ENCODE results near the gene SLC35F3. TPM values are rescaled to one million over a fixed set of nuclear protein-coding genes. Genes with fewer than 3 reads are reported as not detected.

The SLC35F3 gene
- total and polyA plus RNA-seq, 9 donors: 0.04 to 0.69 (median 0.17) TPM; not detected in 3

GRCh38 chr1:233981042-233981675, 76.7 kb downstream of the SLC35F3 start:
- Histone ChIP-seq H3K27me3 (no peaks in the 10 kb centered on the region), H3K36me3 (no peaks in the 10 kb centered on the region), H3K4me1 (ENCODE audit: insufficient read depth) (no peaks in the 10 kb centered on the region), H3K9me3 (no peaks in the 10 kb centered on the region), H3K27ac (no peak overlapping the region), H3K4me3 (no peak overlapping the region)
- 82 to 89% (median 88%) methylated on average over 10 of the region's 10 CpGs for WGBS, 3 donors
- no peak for TF ChIP-seq POLR2A (IDR thresholded peaks at IDR 0.05)
- no peak for TF ChIP-seq EP300 (IDR thresholded peaks at IDR 0.05)
- no peak for TF ChIP-seq CTCF (IDR thresholded peaks at IDR 0.05)
- DNase-seq: no peak
- intact Hi-C loops (cut with DNase I): no loop called here

- no peak for DNase-seq
- no peak for TF ChIP-seq EP300 (IDR thresholded peaks at IDR 0.05)
- no peak for TF ChIP-seq POLR2A (IDR thresholded peaks at IDR 0.05)
- TF ChIP-seq CTCF (IDR thresholded peaks at IDR 0.05): no peak
- Histone ChIP-seq H3K4me3 (no peak overlapping the region), H3K27ac (no peak overlapping the region), H3K27me3 (no peaks in the 10 kb centered on the region), H3K9me3 (no peaks in the 10 kb centered on the region), H3K4me1 (ENCODE audit: insufficient read depth) (no peaks in the 10 kb centered on the region), H3K36me3 (no peaks in the 10 kb centered on the region)
- WGBS, 3 donors: 68 to 76% (median 75%) methylated on average over 10 of the region's 10 CpGs
- intact Hi-C loops (cut with DNase I): no loop called here
Measured at GRCh38 chr1:233982827-233983518, 78.5 kb downstream of the SLC35F3 start.

GRCh38 chr1:233983811-233984210, 79.3 kb downstream of the SLC35F3 start:
- Histone ChIP-seq H3K4me3 (no peak overlapping the region), H3K36me3 (no peaks in the 10 kb centered on the region), H3K9me3 (no peaks in the 10 kb centered on the region), H3K4me1 (ENCODE audit: insufficient read depth) (no peaks in the 10 kb centered on the region), H3K27me3 (no peaks in the 10 kb centered on the region), H3K27ac (no peak overlapping the region)
- DNase-seq: no peak
- intact Hi-C loops (cut with DNase I): no loop called here
- WGBS, 3 donors: 88 to 94% (median 89%) methylated on average over 7 of the region's 7 CpGs
- no peak for TF ChIP-seq CTCF (IDR thresholded peaks at IDR 0.05)
- TF ChIP-seq POLR2A (IDR thresholded peaks at IDR 0.05): no peak
- TF ChIP-seq EP300 (IDR thresholded peaks at IDR 0.05): no peak

GRCh38 chr1:233988963-233989696, 84.7 kb downstream of the SLC35F3 start:
- H3K27me3 ChIP-seq: no peaks in the 10 kb centered on the region
- H3K27ac ChIP-seq: no peak overlapping the region
- 12 to 36% (median 23%) methylated on average over 2 of the region's 2 CpGs for WGBS, 3 donors
- DNase-seq: no peak
- intact Hi-C loops (cut with DNase I): no loop called here
- no peaks in the 10 kb centered on the region for H3K9me3 ChIP-seq
- TF ChIP-seq EP300 (IDR thresholded peaks at IDR 0.05) (no peak), CTCF (IDR thresholded peaks at IDR 0.05) (no peak), POLR2A (IDR thresholded peaks at IDR 0.05) (no peak)
- no peaks in the 10 kb centered on the region for H3K4me1 ChIP-seq (ENCODE audit: insufficient read depth)
- no peaks in the 10 kb centered on the region for H3K36me3 ChIP-seq
- H3K4me3 ChIP-seq: no peak overlapping the region

Measured in ovary (tissue), 9 donors.